GM18511 (cell line): ENCODE results near the gene CALML3.

Experiments
- ATAC-seq: cut with Tn5 transposase; IDR thresholded peaks from one replicate; pipeline ENCODE4 v1.9.1; 2021; ENCODE audit warnings: mild to moderate bottlenecking, moderate library complexity; ENCODE audit not compliant: unreplicated experiment

Gene CALML3

DNA sequence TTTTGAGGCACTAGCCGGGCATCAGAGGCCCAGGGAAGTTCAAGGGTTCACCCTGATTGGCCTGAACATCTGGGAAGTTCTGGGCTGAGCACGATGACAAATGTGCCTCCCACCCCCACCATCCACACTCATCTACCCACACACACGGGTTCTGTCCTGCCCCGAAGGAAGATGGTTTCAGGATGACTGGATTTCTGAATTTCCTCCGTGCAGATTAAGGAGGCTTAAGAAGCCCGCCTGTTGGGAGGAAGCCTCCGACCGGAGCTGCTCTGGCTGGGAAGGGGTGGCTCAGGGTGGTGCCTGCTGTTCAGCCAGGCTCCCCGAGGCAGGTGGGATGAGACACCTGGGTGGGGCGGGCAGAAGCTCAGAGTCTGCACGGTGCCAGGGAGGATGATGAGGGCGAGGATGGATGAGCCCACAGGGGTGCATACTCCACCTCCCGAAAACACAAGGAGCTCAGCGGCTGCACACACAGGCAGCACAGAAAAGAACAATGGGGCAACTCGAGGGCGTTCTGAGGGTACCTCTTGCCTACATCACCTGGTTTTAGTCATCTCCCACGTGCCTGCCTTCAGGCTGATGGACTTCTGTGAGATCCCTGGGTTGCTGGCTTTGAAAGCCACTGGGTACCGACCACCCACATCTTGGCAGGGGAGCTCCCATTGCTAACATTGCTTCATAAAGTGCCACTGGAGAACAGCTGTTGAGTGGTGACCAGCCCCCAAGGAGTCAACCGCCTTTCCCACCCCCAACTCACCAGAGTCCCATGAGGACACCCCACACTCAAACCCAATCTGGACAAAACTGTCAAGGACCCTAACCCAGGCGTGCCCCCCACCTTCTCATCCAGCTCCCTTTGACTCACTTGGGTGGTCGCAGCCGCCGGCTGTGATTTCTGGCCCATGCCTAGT, 41.2 kb downstream of the CALML3 start:
- no peak for ATAC-seq

DNA sequence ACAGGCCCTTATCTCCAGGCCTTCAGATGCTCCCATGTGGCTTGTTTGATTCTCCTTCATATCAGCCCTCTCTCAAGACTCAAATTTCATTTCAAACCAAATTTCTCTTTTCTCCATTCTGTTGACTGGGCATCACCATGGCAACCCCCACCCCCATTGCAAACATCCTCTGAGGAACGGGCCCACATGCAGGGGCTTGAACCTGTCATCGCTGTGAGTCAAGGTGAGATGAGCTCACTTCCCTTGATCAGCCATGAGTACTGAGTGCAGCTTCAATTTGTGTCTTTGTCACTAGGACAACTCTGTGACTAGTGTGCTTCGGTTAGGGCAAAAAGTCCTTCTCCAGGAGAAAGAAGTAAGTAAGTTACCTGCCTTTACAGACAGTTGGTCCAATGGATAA, 41.9 kb downstream of the CALML3 start:
- ATAC-seq, result no peak

DNA sequence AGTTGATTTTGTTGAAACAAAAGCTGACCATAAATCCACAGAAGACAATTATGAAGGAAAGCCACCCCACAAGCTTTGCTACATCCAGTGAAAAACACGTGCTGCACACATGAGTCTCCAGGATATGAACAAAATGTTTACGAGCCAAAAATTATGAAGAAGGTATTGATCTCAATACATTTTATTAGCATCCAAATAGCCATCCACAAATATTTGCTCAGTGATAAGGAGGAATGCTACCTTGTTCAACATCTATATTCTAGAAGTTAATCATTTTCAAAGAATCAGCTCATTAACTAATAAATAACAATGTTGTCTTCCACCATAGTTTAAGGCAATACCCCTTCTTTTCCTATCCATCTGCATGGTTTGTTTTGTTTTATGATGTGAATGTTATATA, 42.7 kb downstream of the CALML3 start:
- no peak for ATAC-seq

- no peak for ATAC-seq
Measured at GRCh38 chr10:5568984-5569383, 44.2 kb downstream of the CALML3 start.

- no peak for ATAC-seq
Measured at GRCh38 chr10:5569568-5569967, 44.8 kb downstream of the CALML3 start.

- no peak for ATAC-seq
Measured at GRCh38 chr10:5570007-5570655, 45.4 kb downstream of the CALML3 start.

GRCh38 chr10:5570979-5571810, 46.4 kb downstream of the CALML3 start:
- no peak for ATAC-seq

GRCh38 chr10:5571826-5572225, 47.1 kb downstream of the CALML3 start:
- ATAC-seq, result no peak

GRCh38 chr10:5573319-5573950, 48.7 kb downstream of the CALML3 start:
- ATAC-seq, result no peak

DNA sequence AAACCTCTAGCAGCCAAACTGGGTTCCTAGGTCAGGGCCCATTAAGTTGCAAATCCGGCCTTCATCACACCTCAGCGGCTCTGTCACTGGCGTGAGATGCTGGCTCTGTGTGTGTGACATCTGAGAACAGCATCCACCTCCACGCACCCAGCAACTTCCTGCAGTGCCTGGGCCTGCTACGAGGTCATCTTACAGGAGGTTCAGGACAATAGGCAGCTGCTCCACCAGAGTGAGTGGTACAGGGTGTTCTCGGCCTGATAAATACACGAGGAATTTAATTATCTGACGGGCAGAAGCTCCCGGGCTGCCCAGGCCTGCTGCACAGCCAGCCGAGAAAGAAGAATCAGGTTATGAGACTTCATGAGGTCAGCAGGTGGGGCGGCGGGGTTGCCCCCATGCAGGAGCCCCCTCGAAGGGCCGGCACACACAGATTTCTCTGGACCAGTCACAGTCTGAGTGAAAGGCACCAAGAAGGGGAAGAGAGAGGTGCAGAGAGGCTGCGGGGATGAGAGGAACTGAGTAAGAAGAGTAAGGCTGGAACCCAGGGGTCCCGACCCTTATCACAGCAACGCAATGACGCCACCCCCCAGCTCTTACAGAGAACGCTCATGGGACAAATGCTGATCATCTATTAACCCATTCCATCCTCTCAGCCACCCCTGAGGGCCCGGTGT, 49.3 kb downstream of the CALML3 start:
- ATAC-seq, result peak; percentile 49

GRCh38 chr10:5574642-5575131, 49.9 kb downstream of the CALML3 start:
- ATAC-seq, result no peak

DNA sequence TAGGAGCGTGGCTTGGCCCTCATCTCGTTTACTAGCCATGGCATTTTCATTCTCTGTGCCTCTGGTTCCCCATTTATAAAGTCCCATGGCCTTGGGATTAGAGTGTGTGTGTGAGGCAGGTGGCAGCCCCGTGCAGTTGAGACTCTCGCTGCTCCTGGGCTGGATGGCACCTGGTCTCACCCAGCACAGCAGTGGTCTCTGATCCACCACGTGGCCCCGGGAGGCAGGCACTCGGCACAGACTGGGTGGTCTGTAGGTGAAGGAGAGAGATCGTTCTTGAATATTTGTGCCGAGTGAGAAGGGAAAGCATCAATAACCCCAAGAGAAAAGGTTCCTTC, 50.4 kb downstream of the CALML3 start:
- ATAC-seq, result no peak

DNA sequence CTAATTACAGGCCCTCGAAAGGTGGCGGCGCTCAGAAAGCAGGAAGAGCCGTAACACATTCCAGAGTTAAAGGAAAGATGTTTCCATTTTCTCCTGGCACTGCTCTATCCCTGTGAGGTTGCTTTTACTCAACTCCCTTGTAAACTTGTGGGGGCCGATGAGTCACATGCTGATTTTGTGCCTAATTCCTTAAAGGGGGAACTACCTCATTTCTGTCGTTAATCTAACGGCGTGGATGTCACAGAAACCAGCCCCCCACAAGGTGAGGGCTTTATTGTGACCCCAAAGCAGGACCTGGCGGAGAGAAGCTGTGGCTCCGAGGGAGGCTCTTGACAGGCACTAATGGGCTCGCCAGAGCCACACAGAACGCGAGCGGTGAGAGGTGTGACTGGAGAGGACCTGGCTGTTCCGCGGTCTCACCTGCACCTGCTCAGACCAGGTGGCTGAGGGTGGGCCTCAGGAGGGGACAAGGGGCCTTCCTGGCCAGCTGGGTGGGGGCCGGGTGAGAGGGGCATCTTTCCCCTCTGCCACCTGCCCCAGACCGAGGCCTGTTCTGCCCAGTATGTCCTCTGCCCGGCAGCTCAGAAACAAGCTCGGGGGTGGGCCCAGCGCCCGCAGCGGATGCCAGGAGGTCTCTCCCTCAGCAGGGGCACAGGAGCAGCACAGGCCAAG, 50.9 kb downstream of the CALML3 start:
- no peak for ATAC-seq

DNA sequence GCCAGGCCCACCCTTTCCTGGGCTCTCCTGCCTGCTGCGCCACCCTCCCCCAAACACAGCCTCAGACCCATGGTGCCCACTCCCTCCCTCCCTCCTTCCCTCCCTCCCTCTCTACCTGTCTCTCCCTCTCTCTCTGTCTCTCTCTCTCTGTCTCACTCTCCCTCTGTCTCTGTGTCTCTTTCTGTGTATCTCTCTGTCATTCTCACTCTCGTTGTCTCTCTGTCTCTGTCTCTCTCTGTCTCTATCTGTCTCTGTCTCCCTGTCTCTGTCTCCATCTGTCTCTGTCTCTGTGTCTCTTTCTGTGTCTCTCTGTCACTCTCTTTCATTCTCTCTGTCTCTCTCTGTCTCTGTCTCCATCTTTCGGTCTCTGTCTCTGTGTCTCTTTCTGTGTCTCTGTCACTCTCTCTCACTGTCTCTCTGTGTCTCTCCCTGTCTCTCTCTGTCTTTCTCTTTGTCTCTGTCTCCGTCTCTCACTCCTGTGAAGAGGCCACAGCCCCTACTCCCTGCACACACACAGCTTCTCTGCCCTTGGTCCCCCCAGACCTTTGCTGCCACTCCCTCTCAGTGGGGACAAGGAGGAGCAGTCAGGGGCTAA, 51.5 kb downstream of the CALML3 start:
- ATAC-seq, result no peak
